ENCODE data around the gene PSMC4. TPM values are rescaled to one million over a fixed set of nuclear protein-coding genes. Genes with fewer than 3 reads are reported as not detected.
"Not testable (repeated sequence)": the region's sequence is repeated elsewhere in the genome, so short reads cannot be mapped to it uniquely, and the experiment has no call there.

The PSMC4 gene
- total RNA-seq, 1 donor from 2014 or later, result 129 TPM

- DNase-seq (ENCODE audit: low read depth, low spot score), result no peak
Observed at GRCh38 chr19:39943586-39943985, 27.4 kb upstream of the PSMC4 start.

GRCh38 chr19:39946532-39946931 is 24.4 kb upstream of the PSMC4 start:
- no peak for DNase-seq (ENCODE audit: low read depth, low spot score)

- no peak for DNase-seq (ENCODE audit: low read depth, low spot score)
Observed at GRCh38 chr19:39949026-39949747, 21.8 kb upstream of the PSMC4 start.

GRCh38 chr19:39951065-39951650 is 19.8 kb upstream of the PSMC4 start:
- no peak for DNase-seq (ENCODE audit: low read depth, low spot score)

GRCh38 chr19:39951686-39952085 is 19.3 kb upstream of the PSMC4 start:
- no peak for DNase-seq (ENCODE audit: low read depth, low spot score)

GRCh38 chr19:39953915-39954314 is 17.1 kb upstream of the PSMC4 start:
- DNase-seq (ENCODE audit: low read depth, low spot score), result no peak

GRCh38 chr19:39957886-39958285 is 13.1 kb upstream of the PSMC4 start:
- not testable (repeated sequence) for DNase-seq (ENCODE audit: low read depth, low spot score)

GRCh38 chr19:39958942-39959341 is 12.0 kb upstream of the PSMC4 start:
- not testable (repeated sequence) for DNase-seq (ENCODE audit: low read depth, low spot score)

GRCh38 chr19:39959407-39959806 is 11.6 kb upstream of the PSMC4 start:
- not testable (repeated sequence) for DNase-seq (ENCODE audit: low read depth, low spot score)

GRCh38 chr19:39963898-39964297 is 7.1 kb upstream of the PSMC4 start:
- no peak for DNase-seq (ENCODE audit: low read depth, low spot score)

- DNase-seq (ENCODE audit: low read depth, low spot score), result no peak
Observed at GRCh38 chr19:39966617-39967016, 4.3 kb upstream of the PSMC4 start.

GRCh38 chr19:39967561-39967960 is 3.4 kb upstream of the PSMC4 start:
- DNase-seq (ENCODE audit: low read depth, low spot score), result no peak

- DNase-seq (ENCODE audit: low read depth, low spot score), result no peak
Observed at GRCh38 chr19:39968789-39969188, 2.2 kb upstream of the PSMC4 start.

GRCh38 chr19:39969266-39969665 is 1.7 kb upstream of the PSMC4 start:
- no peak for DNase-seq (ENCODE audit: low read depth, low spot score)

- DNase-seq (ENCODE audit: low read depth, low spot score), result no peak
Observed at GRCh38 chr19:39969681-39970424, 1.1 kb upstream of the PSMC4 start.

- DNase-seq (ENCODE audit: low read depth, low spot score), result no peak
Observed at GRCh38 chr19:39970425-39970674, 615 bp upstream of the PSMC4 start.

GRCh38 chr19:39971380-39972035 is 543 bp downstream of the PSMC4 start:
- no peak for DNase-seq (ENCODE audit: low read depth, low spot score)

- DNase-seq (ENCODE audit: low read depth, low spot score), result no peak
Observed at GRCh38 chr19:39974377-39975155, 3.6 kb downstream of the PSMC4 start.

- no peak for DNase-seq (ENCODE audit: low read depth, low spot score)
Observed at GRCh38 chr19:39982883-39983282, 11.9 kb downstream of the PSMC4 start.

GRCh38 chr19:39983695-39984300 is 12.8 kb downstream of the PSMC4 start:
- DNase-seq (ENCODE audit: low read depth, low spot score), result no peak

GRCh38 chr19:39986643-39987042 is 15.7 kb downstream of the PSMC4 start:
- DNase-seq (ENCODE audit: low read depth, low spot score), result no peak

Data from pulmonary artery endothelial cell (primary cell).